ENCODE results near the gene IFI6. TPM values are rescaled to one million over a fixed set of nuclear protein-coding genes. Genes with fewer than 3 reads are reported as not detected.

The IFI6 gene
- total and polyA plus RNA-seq, 11 donors: 18.3 to 140 (median 61.9) TPM

DNA sequence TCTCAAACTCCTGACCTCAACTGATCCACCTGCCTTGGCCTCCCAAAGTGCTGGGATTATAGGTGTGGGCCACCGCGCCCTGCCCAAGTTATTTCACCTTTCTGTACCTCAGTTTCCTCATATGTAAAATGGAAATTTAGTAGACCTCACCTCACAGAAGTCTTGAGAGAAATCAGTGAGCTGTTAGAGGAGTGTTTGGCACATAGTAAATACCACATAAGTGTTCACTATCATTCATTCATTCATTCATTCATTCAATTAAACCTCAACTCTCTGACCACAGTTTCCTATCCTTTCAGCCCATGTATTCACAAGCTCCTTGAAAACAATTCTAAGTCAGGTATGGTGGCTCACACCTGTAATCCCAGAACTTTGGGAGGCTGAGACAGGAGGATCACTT lies 33.2 kb downstream of the IFI6 start:
- Histone ChIP-seq H3K9me3 (no peaks in the 10 kb centered on the region), H3K4me1 (peaks cover 0 to 32% (median 9%) of the 10 kb centered on the region in 12 donors), H3K27ac (no peak overlapping the region), H3K27me3 (peaks cover 0 to 5% (median 0%) of the 10 kb centered on the region in 9 donors), H3K4me3 (no peak overlapping the region), H3K36me3 (no peaks in the 10 kb centered on the region)
- DNase-seq (no peak), ATAC-seq (no peak)
- no peak for TF ChIP-seq POLR2A (IDR thresholded peaks at IDR 0.05)
- TF ChIP-seq, protein P1, sequence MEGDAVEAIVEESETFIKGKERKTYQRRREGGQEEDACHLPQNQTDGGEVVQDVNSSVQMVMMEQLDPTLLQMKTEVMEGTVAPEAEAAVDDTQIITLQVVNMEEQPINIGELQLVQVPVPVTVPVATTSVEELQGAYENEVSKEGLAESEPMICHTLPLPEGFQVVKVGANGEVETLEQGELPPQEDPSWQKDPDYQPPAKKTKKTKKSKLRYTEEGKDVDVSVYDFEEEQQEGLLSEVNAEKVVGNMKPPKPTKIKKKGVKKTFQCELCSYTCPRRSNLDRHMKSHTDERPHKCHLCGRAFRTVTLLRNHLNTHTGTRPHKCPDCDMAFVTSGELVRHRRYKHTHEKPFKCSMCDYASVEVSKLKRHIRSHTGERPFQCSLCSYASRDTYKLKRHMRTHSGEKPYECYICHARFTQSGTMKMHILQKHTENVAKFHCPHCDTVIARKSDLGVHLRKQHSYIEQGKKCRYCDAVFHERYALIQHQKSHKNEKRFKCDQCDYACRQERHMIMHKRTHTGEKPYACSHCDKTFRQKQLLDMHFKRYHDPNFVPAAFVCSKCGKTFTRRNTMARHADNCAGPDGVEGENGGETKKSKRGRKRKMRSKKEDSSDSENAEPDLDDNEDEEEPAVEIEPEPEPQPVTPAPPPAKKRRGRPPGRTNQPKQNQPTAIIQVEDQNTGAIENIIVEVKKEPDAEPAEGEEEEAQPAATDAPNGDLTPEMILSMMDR (IDR thresholded peaks at IDR 0.05): no peak
- intact Hi-C loops (cut with DNase I): no loop called here
- 96 to 100% (median 97%) methylated on average over 2 of the region's 2 CpGs for WGBS, 4 donors

DNA sequence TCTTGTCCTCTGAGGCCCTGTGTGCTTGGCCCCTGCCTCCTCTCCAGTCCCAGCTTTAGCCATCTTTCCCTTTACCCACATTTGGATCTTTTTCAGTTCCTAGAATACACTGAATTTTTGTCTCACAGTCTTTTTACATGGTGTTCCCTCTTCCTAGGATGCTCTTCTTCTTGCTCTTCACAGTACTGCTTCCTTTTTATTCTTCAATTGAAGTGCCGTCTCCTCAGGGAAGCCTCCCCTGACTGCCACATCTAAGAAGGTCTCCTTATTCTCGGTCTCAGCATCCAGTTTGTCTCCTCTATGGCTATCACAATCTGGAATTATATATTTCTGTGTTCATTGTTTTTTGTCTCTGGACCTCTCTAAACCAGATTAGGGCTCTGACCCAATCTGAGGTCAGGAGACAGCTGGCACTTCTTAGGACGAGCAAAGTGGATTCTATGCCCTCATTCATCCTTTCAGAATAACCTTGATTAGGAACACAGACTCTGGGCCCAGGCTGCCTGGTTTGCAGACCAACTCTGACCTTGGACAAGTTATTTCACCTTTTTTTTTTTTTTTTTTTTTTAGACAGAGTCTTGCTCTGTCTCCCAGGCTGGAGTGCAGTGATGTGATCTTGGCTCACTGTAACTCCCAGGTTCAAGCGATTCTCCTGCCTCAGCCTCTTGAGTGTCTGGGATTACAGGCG lies 33.8 kb downstream of the IFI6 start:
- no peak for ATAC-seq
- no peak for TF ChIP-seq POLR2A (IDR thresholded peaks at IDR 0.05)
- TF ChIP-seq, protein P1 (IDR thresholded peaks at IDR 0.05): no peak
- H3K27me3 ChIP-seq: peaks cover 0 to 5% (median 0%) of the 10 kb centered on the region in 9 donors

DNA sequence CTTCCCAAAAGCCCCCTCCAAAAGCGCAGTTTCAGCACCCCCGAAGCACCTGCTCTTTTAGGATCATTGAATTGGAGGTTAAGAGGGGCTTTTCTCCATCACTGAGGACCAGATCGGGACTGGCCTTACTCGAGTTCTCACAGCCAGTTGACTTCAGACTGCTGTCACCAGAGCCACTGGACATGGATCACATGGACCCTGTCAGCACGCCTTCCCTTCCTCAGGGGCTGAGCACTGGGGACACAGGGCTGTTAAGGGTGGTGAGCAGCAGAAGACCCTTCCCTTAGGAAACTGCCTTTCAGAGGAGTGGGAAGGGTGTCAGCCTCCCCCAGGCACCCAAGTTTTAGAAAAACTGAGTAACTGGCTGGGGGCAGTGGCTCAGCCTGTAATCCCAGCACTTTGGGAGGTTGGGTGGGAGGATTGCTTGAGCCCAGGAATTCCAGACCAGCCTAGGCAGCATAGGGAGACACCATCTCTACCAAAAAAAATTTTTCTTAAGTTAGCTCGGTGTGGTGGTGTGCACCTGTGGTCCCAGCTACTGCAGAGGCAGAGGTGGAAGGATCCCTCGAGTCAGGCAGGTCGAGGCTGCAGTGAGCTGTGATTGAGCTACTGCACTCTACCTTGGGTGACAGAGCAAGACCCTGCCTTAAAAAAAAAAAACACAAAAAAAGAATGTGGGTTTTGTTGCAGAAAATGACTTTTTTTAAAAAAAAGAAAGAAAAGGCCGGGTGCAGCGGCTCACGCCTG lies 36.4 kb downstream of the IFI6 start:
- intact Hi-C loops (cut with DNase I): no loop called here

More for the DNA sequence above, 33.8 kb downstream of the IFI6 start:
- Histone ChIP-seq H3K27ac (no peak overlapping the region), H3K9me3 (no peaks in the 10 kb centered on the region), H3K4me3 (no peak overlapping the region), H3K36me3 (no peaks in the 10 kb centered on the region), H3K4me1 (peaks cover 0 to 34% (median 13%) of the 10 kb centered on the region in 12 donors)
- intact Hi-C loops (cut with DNase I): no loop called here
- DNase-seq: no peak
- 56 to 71% (median 65%) methylated on average over 5 of the region's 5 CpGs for WGBS, 4 donors

More for the DNA sequence above, 36.4 kb downstream of the IFI6 start:
- Histone ChIP-seq H3K4me1 (peaks cover 3 to 60% (median 34%) of the 10 kb centered on the region in 12 donors), H3K36me3 (no peaks in the 10 kb centered on the region), H3K9me3 (no peaks in the 10 kb centered on the region), H3K27me3 (peaks cover 0 to 5% (median 0%) of the 10 kb centered on the region in 9 donors), H3K27ac (peak overlapping the region in 10 of 12 donors; percentile 46 to 92 (median 85)), H3K4me3 (peak overlapping the region in 3 of 12 donors; percentile 55 to 66 (median 60))
- 81 to 94% (median 84%) methylated on average over 11 of the region's 11 CpGs for WGBS, 4 donors
- TF ChIP-seq POLR2A (IDR thresholded peaks at IDR 0.05): no peak
- TF ChIP-seq, protein P1 (IDR thresholded peaks at IDR 0.05): no peak
- no peak for DNase-seq
- ATAC-seq: no peak
